ENCODE data around the gene GPR87.

GPR87 gene

GRCh38 chr3:151314593-151314992 is 2.0 kb downstream of the GPR87 start:
- no peak overlapping the region for H3K4me3 ChIP-seq (ENCODE audit: low read length, poor library complexity, severe bottlenecking)
- no peak overlapping the region for H2AFZ ChIP-seq (ENCODE audit: low read length)
- no peaks in the 10 kb centered on the region for H3K9me3 ChIP-seq (ENCODE audit: insufficient read depth, low read depth, low read length)
- H3K79me2 ChIP-seq (ENCODE audit: insufficient read depth, low read length) = no peaks in the 10 kb centered on the region
- no peaks in the 10 kb centered on the region for H3K27me3 ChIP-seq (ENCODE audit: insufficient read depth, low read length, poor library complexity, severe bottlenecking)
- no peak for TF ChIP-seq EZH2phosphoT487 (IDR thresholded peaks at IDR 0.05; ENCODE audit: borderline replicate concordance)
- no peak for TF ChIP-seq CTCF (conservative IDR thresholded peaks at IDR 0.05; ENCODE audit: low read length)
- no peaks in the 10 kb centered on the region for H3K4me1 ChIP-seq (ENCODE audit: insufficient read depth, low read length, poor library complexity, severe bottlenecking)
- no peaks in the 10 kb centered on the region for H3K9me2 ChIP-seq (replicated peaks; ENCODE audit: low read depth, low read length)
- H3K36me3 ChIP-seq (ENCODE audit: insufficient read depth, low read length) = peaks cover 10% of the 10 kb centered on the region; the same call in 1 of the 2 replicates
- H4K20me1 ChIP-seq (ENCODE audit: insufficient read depth, low read length, poor library complexity, severe bottlenecking) = no peaks in the 10 kb centered on the region
- no peak overlapping the region for H3K4me2 ChIP-seq (ENCODE audit: low read depth, low read length, poor library complexity, severe bottlenecking)
- H3K9ac ChIP-seq (ENCODE audit: low read depth, low read length, poor library complexity, severe bottlenecking) = no peak overlapping the region
- H3F3A ChIP-seq (ENCODE audit: low read depth) = no peaks in the 10 kb centered on the region

- H3K9me2 ChIP-seq (replicated peaks; ENCODE audit: low read depth, low read length) = no peaks in the 10 kb centered on the region
- H2AFZ ChIP-seq (ENCODE audit: low read length) = no peak overlapping the region
- H4K20me1 ChIP-seq (ENCODE audit: insufficient read depth, low read length, poor library complexity, severe bottlenecking) = no peaks in the 10 kb centered on the region
- H3K27me3 ChIP-seq (ENCODE audit: insufficient read depth, low read length, poor library complexity, severe bottlenecking) = no peaks in the 10 kb centered on the region
- H3K4me1 ChIP-seq (ENCODE audit: insufficient read depth, low read length, poor library complexity, severe bottlenecking) = no peaks in the 10 kb centered on the region
- H3K36me3 ChIP-seq (ENCODE audit: insufficient read depth, low read length) = peaks cover 10% of the 10 kb centered on the region; the same call in 1 of the 2 replicates
- no peak overlapping the region for H3K4me2 ChIP-seq (ENCODE audit: low read depth, low read length, poor library complexity, severe bottlenecking)
- TF ChIP-seq CTCF (conservative IDR thresholded peaks at IDR 0.05; ENCODE audit: low read length) (no peak), EZH2phosphoT487 (IDR thresholded peaks at IDR 0.05; ENCODE audit: borderline replicate concordance) (no peak)
- no peaks in the 10 kb centered on the region for H3K9me3 ChIP-seq (ENCODE audit: insufficient read depth, low read depth, low read length)
- H3F3A ChIP-seq (ENCODE audit: low read depth) = no peaks in the 10 kb centered on the region
- no peaks in the 10 kb centered on the region for H3K79me2 ChIP-seq (ENCODE audit: insufficient read depth, low read length)
- no peak overlapping the region for H3K9ac ChIP-seq (ENCODE audit: low read depth, low read length, poor library complexity, severe bottlenecking)
- no peak overlapping the region for H3K4me3 ChIP-seq (ENCODE audit: low read length, poor library complexity, severe bottlenecking)
Measured at GRCh38 chr3:151314137-151314536, 2.5 kb downstream of the GPR87 start.

DNA sequence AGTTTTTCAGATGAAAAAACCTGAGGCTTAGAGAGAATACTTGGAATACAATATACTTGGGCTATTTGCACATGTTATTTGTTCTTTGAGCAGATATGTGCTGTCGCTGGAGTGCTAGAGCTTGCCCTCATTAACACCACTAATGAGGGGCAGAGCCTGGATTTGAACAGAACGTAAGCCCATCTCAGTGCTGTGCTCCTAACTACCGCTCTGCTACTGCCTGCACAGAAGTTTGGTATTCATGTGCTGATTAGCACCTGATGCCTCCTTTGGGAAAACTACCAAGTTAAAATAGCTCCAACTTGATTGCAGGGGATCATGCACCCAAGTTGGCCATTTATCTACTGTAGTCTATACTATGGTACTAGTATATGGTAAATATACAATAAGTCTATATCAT is 3.6 kb downstream of the GPR87 start:
- Histone ChIP-seq H2AFZ (ENCODE audit: low read length) (no peak overlapping the region), H3K27me3 (ENCODE audit: insufficient read depth, low read length, poor library complexity, severe bottlenecking) (no peaks in the 10 kb centered on the region), H3K4me1 (ENCODE audit: insufficient read depth, low read length, poor library complexity, severe bottlenecking) (no peaks in the 10 kb centered on the region), H3K9me3 (ENCODE audit: insufficient read depth, low read depth, low read length) (no peaks in the 10 kb centered on the region), H3K36me3 (ENCODE audit: insufficient read depth, low read length) (peaks cover 10% of the 10 kb centered on the region; the same call in 1 of the 2 replicates), H3K9ac (ENCODE audit: low read depth, low read length, poor library complexity, severe bottlenecking) (no peak overlapping the region), H3K9me2 (replicated peaks; ENCODE audit: low read depth, low read length) (no peaks in the 10 kb centered on the region), H4K20me1 (ENCODE audit: insufficient read depth, low read length, poor library complexity, severe bottlenecking) (no peaks in the 10 kb centered on the region), H3K4me2 (ENCODE audit: low read depth, low read length, poor library complexity, severe bottlenecking) (no peak overlapping the region), H3K4me3 (ENCODE audit: low read length, poor library complexity, severe bottlenecking) (no peak overlapping the region), H3F3A (ENCODE audit: low read depth) (no peaks in the 10 kb centered on the region), H3K79me2 (ENCODE audit: insufficient read depth, low read length) (no peaks in the 10 kb centered on the region)
- TF ChIP-seq EZH2phosphoT487 (IDR thresholded peaks at IDR 0.05; ENCODE audit: borderline replicate concordance) = no peak
- TF ChIP-seq CTCF (conservative IDR thresholded peaks at IDR 0.05; ENCODE audit: low read length) = no peak

Measured in Loucy (cell line).